ENCODE results near the gene COL9A3.

The COL9A3 gene

DNA sequence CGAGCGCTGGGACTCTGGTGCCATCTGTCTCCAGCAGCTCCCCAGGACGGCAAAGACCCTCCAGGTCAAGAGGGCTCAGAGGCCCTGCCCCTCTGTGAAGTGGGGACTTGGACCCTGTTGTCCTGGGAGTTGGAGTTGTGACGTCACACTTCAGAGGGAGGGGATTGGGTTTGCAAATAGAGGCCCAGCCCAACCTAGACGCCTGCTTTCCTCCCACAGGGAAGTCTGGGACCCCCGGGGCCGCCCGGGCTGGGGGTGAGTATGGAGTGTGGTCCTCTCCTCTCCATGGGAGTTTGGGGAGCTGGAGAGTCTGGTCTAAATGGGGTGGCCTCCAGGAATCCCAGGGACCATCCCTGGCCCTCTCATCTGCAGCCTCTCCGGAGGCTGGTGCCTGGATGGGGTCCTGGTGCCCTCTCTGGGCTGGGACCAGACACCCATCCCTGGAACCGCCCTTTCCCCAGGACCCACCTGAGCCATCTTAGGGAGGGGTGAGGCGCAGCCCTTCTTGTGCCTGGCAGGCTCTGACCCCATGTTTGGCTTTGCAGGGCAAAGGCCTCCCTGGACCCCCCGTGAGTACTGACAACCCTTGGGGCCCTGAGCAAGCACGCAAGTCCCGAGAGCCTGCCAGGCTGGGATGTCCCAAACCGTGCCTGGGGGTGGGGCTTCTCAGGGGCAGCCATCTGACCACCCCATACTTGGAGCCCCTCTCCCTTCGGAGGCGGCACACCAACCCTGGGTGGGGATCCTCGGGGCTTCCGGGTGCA lies 4.3 kb downstream of the COL9A3 start:
- no peak overlapping the region for H3K27ac Mint-ChIP-seq

DNA sequence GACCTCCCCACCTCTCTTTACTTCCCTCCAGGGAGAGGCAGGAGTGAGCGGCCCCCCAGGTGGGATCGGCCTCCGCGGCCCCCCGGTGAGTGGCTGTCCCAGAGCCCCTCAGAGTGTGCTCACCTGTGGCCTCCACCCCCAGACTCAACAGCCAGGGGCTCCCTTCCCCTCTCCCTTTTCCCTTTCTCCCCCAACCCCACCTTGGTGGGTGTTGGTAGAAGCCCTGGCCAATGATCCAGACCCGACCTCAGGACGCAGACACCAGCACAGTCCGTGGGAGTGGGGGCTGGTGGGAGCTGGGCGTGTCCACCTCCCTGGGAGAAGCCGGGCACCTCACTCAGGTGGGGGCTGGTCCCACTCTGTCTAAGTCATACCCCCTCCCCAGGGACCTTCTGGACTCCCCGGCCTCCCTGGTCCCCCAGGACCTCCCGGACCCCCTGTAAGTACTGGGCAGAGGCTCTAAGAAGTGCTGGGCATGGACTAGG lies 4.9 kb downstream of the COL9A3 start:
- no peak overlapping the region for H3K4me3 Mint-ChIP-seq
- H3K9me3 Mint-ChIP-seq, result no peaks in the 10 kb centered on the region
- DNase-seq (no peak), ATAC-seq (no peak)
- no peak overlapping the region for H3K27ac Mint-ChIP-seq
- H3K4me1 Mint-ChIP-seq, result no peaks in the 10 kb centered on the region
- peaks cover 33% of the 10 kb centered on the region for H3K27me3 Mint-ChIP-seq

More for the DNA sequence above, 4.3 kb downstream of the COL9A3 start:
- H3K27me3 Mint-ChIP-seq, result peaks cover 38% of the 10 kb centered on the region
- H3K4me1 Mint-ChIP-seq, result peaks cover under 1% of the 10 kb centered on the region
- no peaks in the 10 kb centered on the region for H3K9me3 Mint-ChIP-seq
- DNase-seq (no peak), ATAC-seq (no peak)
- H3K4me3 Mint-ChIP-seq, result no peak overlapping the region

GRCh38 chr20:62822239-62822787 lies 5.5 kb downstream of the COL9A3 start:
- H3K27ac Mint-ChIP-seq, result no peak overlapping the region
- peaks cover 33% of the 10 kb centered on the region for H3K27me3 Mint-ChIP-seq
- H3K9me3 Mint-ChIP-seq, result no peaks in the 10 kb centered on the region
- H3K4me1 Mint-ChIP-seq, result no peaks in the 10 kb centered on the region
- no peak for ATAC-seq
- DNase-seq, result no peak
- no peak overlapping the region for H3K4me3 Mint-ChIP-seq

DNA sequence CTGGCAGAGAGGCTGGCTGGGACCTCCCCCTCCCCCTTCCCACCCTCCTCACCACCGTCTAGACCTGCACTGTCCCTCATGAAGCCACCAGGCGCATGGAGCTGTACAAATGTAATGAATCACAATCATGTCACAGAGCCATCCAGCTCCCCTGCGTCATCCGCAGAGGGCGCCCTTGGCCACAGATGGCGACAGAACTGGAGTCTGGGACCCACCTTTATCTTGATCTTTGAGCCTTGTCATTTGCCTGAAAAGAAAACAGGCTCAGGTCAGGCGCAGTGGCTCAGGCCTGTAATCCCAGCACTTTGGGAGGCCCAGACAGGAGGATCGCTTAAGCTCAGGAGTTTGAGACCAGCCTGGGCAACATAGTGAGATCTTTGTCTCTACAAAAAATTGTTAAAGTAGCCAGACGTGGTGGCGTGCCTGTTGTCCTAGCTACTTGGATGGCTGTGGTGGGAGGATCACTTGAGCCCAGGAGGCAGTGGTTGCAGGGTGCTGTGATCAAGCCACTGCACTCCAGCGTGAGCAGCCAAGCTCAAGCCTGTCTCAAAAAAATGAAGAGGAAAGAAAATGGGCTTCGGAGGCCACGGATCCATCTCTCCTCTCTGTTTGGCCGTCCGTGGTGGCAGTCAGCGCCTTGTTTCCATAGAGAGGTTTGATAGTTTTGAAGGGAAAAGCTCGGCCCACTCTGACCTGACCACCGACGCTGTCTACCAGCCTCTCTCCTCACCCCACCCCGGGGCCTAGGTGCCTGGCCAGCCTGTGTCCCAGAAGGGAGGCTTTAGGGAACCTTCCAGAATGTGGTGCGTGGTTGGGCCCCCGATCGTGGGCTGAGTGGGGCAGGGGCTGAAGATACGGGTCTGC lies 6.2 kb downstream of the COL9A3 start:
- ATAC-seq, result peak; percentile 66
- H3K9me3 Mint-ChIP-seq, result no peaks in the 10 kb centered on the region
- H3K4me3 Mint-ChIP-seq, result no peak overlapping the region
- DNase-seq, result peak; percentile 53 to 57
- H3K27ac Mint-ChIP-seq, result no peak overlapping the region
- H3K4me1 Mint-ChIP-seq, result no peaks in the 10 kb centered on the region
- peaks cover 27% of the 10 kb centered on the region for H3K27me3 Mint-ChIP-seq

DNA sequence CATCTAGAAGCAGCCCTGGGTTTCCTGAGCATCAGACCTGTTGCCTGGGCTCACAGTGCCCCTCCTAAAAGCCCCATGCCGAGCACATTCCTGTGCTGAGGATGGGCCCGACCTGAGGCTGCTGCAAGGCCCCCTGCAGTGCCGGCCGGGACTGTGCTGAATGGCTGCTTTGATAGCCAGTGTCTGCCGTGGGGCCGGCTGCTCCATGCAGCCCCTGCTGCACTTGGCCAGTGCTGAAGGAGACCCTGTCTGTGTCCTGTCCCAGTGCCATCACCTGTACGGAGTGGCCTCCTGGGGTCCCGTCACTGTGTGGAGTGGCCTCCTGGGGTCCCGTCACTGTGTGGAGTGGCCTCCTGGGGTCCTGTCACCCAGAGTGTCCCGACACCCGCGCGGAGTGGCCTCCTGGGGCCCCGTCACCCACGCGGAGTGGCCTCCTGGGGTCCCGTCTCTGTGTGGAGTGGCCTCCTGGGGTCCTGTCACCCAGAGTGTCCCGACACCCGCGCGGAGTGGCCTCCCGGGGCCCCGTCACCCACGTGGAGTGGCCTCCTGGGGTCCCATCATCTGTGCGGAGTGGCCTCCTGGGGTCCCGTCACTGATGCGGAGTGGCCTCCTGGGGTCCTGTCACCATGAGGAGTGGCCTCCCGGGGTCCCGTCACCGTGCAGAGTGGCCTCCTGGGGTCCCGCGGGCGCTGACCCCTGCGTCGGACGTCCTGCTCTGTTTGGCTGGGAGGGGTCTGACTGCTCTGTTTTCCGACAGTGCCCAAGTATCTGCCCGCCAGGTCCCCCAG lies 7.0 kb downstream of the COL9A3 start:
- no peak for DNase-seq

GRCh38 chr20:62824476-62825332 lies 7.9 kb downstream of the COL9A3 start:
- H3K9me3 Mint-ChIP-seq, result no peaks in the 10 kb centered on the region
- H3K4me3 Mint-ChIP-seq, result peak overlapping the region in 1 of 2 donors; percentile 29
- no peak for DNase-seq

More for the DNA sequence above, 7.0 kb downstream of the COL9A3 start:
- H3K27ac Mint-ChIP-seq, result no peak overlapping the region
- H3K4me3 Mint-ChIP-seq, result no peak overlapping the region
- no peak for ATAC-seq
- peaks cover 18% of the 10 kb centered on the region for H3K27me3 Mint-ChIP-seq
- no peaks in the 10 kb centered on the region for H3K9me3 Mint-ChIP-seq
- H3K4me1 Mint-ChIP-seq, result no peaks in the 10 kb centered on the region

DNA sequence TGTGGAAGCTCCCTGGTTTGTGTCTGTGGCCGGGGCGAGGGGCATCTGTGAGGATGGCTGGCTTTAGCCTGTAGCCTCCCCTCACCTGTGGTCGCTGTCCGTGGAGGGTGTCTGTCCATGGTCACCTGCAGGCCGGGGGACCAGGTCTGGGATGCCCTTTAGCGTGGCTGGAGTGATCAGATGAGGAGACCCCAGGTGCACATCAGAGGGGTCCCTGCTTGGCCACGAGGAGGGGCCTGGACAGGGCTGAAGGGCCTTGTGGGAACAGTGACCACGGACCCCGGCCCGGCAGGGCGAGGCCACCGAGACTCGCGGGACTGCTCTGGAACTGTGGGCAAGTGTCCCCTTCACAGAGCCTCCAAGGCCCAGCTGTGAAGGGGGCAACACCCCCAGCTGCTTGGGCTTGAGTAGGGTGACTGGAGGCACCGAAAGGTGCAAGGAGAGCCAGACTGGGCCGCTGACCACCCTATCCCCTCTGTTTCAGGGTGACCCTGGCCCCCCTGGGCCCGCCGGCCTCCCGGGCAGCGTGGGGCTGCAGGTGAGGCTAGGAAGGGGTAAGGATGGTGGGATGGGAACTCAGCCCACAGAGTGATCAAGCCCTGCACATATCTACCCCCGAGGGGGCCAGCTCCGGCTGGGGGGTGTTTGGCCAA lies 8.6 kb downstream of the COL9A3 start:
- H3K27ac Mint-ChIP-seq, result no peak overlapping the region
- DNase-seq, result no peak
- no peak for ATAC-seq
- H3K27me3 Mint-ChIP-seq, result peaks cover 3% of the 10 kb centered on the region
- no peaks in the 10 kb centered on the region for H3K9me3 Mint-ChIP-seq
- H3K4me1 Mint-ChIP-seq, result no peaks in the 10 kb centered on the region
- no peak overlapping the region for H3K4me3 Mint-ChIP-seq

More at GRCh38 chr20:62824476-62825332, 7.9 kb downstream of the COL9A3 start:
- H3K27ac Mint-ChIP-seq, result no peak overlapping the region
- no peak for ATAC-seq
- H3K27me3 Mint-ChIP-seq, result peaks cover 10% of the 10 kb centered on the region
- no peaks in the 10 kb centered on the region for H3K4me1 Mint-ChIP-seq

DNA sequence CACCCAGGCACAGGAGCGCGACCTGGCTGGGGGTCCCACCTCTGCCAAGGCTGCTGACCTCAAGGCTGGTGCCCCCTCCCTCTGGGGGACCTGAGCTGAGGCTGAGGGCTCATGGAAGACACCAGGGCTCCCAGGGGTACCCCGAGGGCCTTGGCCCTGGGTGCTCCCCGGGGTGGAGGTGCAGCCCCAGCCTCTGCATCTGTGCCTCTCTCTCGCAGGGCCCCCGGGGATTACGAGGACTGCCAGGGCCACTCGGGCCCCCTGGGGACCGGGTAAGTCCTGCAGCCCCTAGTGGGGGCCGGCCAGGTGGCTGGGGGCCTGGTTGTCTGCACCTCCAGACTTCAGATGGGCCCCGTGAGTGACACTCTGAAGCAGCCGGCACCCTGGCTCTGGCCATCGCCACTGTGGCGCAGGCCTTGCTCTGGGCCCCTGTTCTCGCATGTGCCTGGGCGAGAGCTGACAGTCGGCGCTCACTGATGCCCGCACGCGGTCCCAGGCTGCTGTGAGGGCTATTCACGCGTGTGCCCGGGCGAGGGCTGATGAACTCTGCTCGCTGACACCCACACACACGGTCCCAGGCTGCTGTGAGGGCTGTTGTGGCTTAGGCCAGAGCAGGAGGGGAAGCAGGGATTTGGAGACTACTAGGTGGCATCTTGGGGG lies 9.3 kb downstream of the COL9A3 start:
- Mint-ChIP-seq H3K4me3 (no peak overlapping the region), H3K27me3 (no peaks in the 10 kb centered on the region), H3K9me3 (no peaks in the 10 kb centered on the region), H3K4me1 (no peaks in the 10 kb centered on the region), H3K27ac (no peak overlapping the region)
- DNase-seq, result no peak
- no peak for ATAC-seq

DNA sequence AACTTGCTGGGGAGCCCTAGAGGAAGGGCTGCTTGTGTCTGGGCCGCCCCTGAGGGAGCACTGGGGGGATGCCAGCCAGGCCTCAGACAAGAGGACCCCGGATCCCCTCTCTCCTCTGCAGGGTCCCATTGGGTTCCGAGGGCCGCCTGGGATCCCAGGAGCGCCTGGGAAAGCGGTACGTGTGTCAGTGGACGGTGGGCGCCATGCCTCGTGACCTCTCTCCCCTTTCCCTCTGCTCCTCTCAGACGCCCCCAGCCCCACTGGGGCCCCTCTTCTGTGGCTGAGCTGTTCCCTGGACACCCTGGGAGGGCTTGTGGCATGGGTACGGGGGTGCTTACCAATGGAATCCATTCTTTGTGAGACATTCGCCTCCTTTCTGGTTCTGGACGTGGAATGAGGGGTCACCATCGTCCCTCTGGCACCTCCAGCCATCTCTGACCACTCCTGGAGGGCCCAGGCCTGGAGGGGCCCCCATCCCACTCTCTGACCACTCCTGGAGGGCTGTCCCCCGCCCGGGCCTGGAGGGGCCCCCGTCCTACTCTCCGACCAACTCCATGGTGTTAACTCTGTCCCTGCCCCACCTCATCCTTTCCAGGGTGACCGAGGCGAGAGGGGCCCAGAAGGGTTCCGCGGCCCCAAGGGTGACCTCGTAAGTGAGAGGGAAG lies 9.9 kb downstream of the COL9A3 start:
- Mint-ChIP-seq H3K4me3 (no peak overlapping the region), H3K27me3 (no peaks in the 10 kb centered on the region), H3K27ac (no peak overlapping the region), H3K4me1 (peaks cover under 1% of the 10 kb centered on the region), H3K9me3 (no peaks in the 10 kb centered on the region)
- DNase-seq, result no peak
- no peak for ATAC-seq

DNA sequence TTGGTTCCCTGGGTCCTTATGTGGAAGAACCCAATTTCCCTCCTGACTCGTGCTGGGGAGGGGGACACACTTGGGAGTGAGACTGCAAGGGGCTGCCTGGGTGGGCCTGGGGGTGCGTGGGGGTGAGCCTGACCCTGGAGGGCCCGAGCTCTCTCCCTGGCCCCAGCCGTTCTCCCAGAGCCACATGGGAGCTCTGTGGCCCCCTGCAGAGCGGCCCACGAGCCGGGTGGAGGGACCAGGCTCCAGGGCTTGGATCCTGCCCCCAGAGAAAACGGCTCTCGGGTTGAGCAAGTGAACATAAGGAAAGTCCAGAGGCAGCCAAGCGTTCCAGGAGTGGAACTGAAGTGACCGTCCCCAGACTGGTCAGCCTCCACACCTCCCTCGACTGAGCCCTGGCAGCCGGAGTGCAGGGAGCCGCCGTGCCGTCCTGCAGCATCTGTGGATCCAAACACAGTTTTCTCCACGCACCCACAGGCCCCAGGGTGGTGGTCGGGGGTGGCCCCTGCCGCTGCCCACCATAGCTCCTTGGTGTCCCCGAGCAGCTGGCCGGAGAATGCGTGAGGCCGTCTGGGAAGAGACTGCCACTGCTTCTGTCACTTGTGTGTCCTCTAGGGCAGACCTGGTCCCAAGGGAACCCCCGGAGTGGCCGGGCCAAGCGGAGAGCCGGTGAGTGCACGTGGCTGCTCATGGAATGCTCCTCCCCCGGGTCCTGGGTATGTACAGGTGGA lies 10.6 kb downstream of the COL9A3 start:
- Mint-ChIP-seq H3K4me3 (no peak overlapping the region), H3K4me1 (peaks cover 7% of the 10 kb centered on the region), H3K27me3 (no peaks in the 10 kb centered on the region), H3K9me3 (no peaks in the 10 kb centered on the region), H3K27ac (no peak overlapping the region)
- ATAC-seq, result no peak
- DNase-seq, result no peak

GRCh38 chr20:62828051-62828450 lies 11.2 kb downstream of the COL9A3 start:
- Mint-ChIP-seq H3K27me3 (no peaks in the 10 kb centered on the region), H3K9me3 (no peaks in the 10 kb centered on the region), H3K27ac (no peak overlapping the region), H3K4me3 (no peak overlapping the region), H3K4me1 (peaks cover 13% of the 10 kb centered on the region)
- DNase-seq, result no peak
- no peak for ATAC-seq

DNA sequence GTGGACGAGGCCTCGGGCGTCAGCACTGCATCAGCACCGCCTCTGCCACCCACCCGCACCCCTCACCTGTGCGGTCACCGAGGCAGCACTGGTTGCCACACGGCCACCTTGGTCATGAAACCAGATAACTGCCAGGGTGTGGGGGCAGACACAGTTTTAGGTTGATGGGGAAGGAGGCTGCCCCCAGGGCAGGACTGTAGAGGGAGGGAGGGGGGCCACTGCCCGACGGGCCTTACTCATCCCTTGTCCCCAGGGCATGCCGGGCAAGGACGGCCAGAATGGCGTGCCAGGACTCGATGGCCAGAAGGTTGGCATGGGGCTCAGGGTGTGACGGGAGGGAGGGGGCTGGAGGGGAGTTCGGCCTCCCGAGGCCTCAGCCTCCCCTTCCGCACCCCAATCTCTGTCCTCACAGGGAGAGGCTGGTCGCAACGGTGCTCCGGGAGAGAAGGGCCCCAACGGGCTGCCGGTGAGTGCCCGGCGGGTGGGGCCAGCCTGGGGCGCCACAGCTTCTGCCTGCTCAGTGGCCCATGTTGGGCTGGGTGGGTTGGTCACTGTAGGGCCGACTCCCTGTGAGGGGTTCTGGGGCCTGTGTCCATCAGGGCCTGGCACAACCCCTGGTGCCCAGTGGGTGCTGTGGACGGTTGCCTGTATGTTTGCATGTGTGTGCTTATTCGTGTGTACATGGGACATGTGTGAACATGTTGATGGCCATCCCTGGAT lies 11.8 kb downstream of the COL9A3 start:
- Mint-ChIP-seq H3K4me1 (peaks cover 13% of the 10 kb centered on the region), H3K27me3 (no peaks in the 10 kb centered on the region), H3K9me3 (no peaks in the 10 kb centered on the region), H3K27ac (no peak overlapping the region), H3K4me3 (no peak overlapping the region)
- no peak for DNase-seq
- no peak for ATAC-seq
